ENCODE measurements around the gene ICA1. TPM values are rescaled to one million over a fixed set of nuclear protein-coding genes. Genes with fewer than 3 reads are reported as not detected.
A peak's percentile ranks its signal among the peaks of the same experiment; 100 is the strongest.

ICA1 gene
- total and polyA plus RNA-seq, 7 donors: 4.8 to 40.7 (median 8.7) TPM

- DNase-seq: no peak
- Histone ChIP-seq H3K36me3 (no peaks in the 10 kb centered on the region), H3K4me3 (no peak overlapping the region), H3K27me3 (no peaks in the 10 kb centered on the region), H3K27ac (peak overlapping the region in 2 of 4 donors; percentile 23 to 35), H3K4me1 (peaks cover 0 to 10% (median 1%) of the 10 kb centered on the region in 4 donors), H3K9me3 (no peaks in the 10 kb centered on the region)
- TF ChIP-seq CTCF (IDR thresholded peaks at IDR 0.05): no peak
- no peak for TF ChIP-seq POLR2A (IDR thresholded peaks at IDR 0.05)
- TF ChIP-seq EP300 (IDR thresholded peaks at IDR 0.05): no peak
- no peak for TF ChIP-seq POLR2AphosphoS5 (IDR thresholded peaks at IDR 0.05)
- 87 to 91% methylated on average over 5 of the region's 5 CpGs for WGBS, 2 donors
- intact Hi-C loops (cut with DNase I): no loop called here
Observed at GRCh38 chr7:8205537-8205936, 56.4 kb downstream of the ICA1 start.

- H3K27ac ChIP-seq: peak overlapping the region in 2 of 4 donors; percentile 23 to 35
- intact Hi-C loops (cut with DNase I): no loop called here
- H3K4me3 ChIP-seq: no peak overlapping the region
- peaks cover 0 to 10% (median 1%) of the 10 kb centered on the region in 4 donors for H3K4me1 ChIP-seq
- TF ChIP-seq POLR2A (IDR thresholded peaks at IDR 0.05) (no peak), EP300 (IDR thresholded peaks at IDR 0.05) (no peak), CTCF (IDR thresholded peaks at IDR 0.05) (no peak), POLR2AphosphoS5 (IDR thresholded peaks at IDR 0.05) (no peak)
- no peaks in the 10 kb centered on the region for H3K27me3 ChIP-seq
- DNase-seq: no peak
- H3K36me3 ChIP-seq: no peaks in the 10 kb centered on the region
- 94 to 95% methylated on average over 2 of the region's 2 CpGs for WGBS, 2 donors
- no peaks in the 10 kb centered on the region for H3K9me3 ChIP-seq
Observed at GRCh38 chr7:8205031-8205387, 57.0 kb downstream of the ICA1 start.

GRCh38 chr7:8204339-8205030 is 57.5 kb downstream of the ICA1 start:
- DNase-seq: no peak
- 95% methylated on average over 7 of the region's 7 CpGs for WGBS, 2 donors
- Histone ChIP-seq H3K4me3 (no peak overlapping the region), H3K9me3 (no peaks in the 10 kb centered on the region), H3K36me3 (no peaks in the 10 kb centered on the region), H3K4me1 (peaks cover 0 to 10% (median 1%) of the 10 kb centered on the region in 4 donors), H3K27ac (no peak overlapping the region), H3K27me3 (no peaks in the 10 kb centered on the region)
- no peak for TF ChIP-seq CTCF (IDR thresholded peaks at IDR 0.05)
- no peak for TF ChIP-seq POLR2AphosphoS5 (IDR thresholded peaks at IDR 0.05)
- no peak for TF ChIP-seq EP300 (IDR thresholded peaks at IDR 0.05)
- no peak for TF ChIP-seq POLR2A (IDR thresholded peaks at IDR 0.05)
- intact Hi-C loops (cut with DNase I): no loop called here

GRCh38 chr7:8201846-8202441 is 60.0 kb downstream of the ICA1 start:
- intact Hi-C loops (cut with DNase I): no loop called here
- Histone ChIP-seq H3K9me3 (no peaks in the 10 kb centered on the region), H3K4me3 (no peak overlapping the region), H3K27me3 (no peaks in the 10 kb centered on the region), H3K36me3 (no peaks in the 10 kb centered on the region), H3K4me1 (peaks cover 0 to 10% (median 1%) of the 10 kb centered on the region in 4 donors), H3K27ac (no peak overlapping the region)
- no peak for TF ChIP-seq CTCF (IDR thresholded peaks at IDR 0.05)
- TF ChIP-seq POLR2AphosphoS5 (IDR thresholded peaks at IDR 0.05): no peak
- no peak for TF ChIP-seq EP300 (IDR thresholded peaks at IDR 0.05)
- TF ChIP-seq POLR2A (IDR thresholded peaks at IDR 0.05): no peak
- WGBS, 2 donors: 82 to 85% methylated on average over 3 of the region's 3 CpGs
- no peak for DNase-seq

Data from sigmoid colon (tissue), 7 donors.